Brain pericyte (primary cell): ENCODE results near the gene NUPR2.
A peak's percentile ranks its signal among the peaks of the same experiment; 100 is the strongest.
"Not testable (repeated sequence)": the region's sequence is repeated elsewhere in the genome, so short reads cannot be mapped to it uniquely, and the experiment has no call there.

Source experiments
- DNase-seq: peaks from one replicate; pipeline ENCODE4 v3.0.0-alpha.2; 2012; ENCODE audit warnings: low read depth, low spot score

The NUPR2 gene

GRCh38 chr7:56115852-56116538 lies at the start of gene NUPR2:
Gene NUPR2, minus strand, starts transcription at chr7:56116417. Its CDS starts 103 bp downstream, at chr7:56116314.
- DNase-seq, result no peak

- no peak for DNase-seq
Measured at GRCh38 chr7:56157238-56157790, 41.1 kb upstream of the NUPR2 start.

- not testable (repeated sequence) for DNase-seq
Measured at GRCh38 chr7:56131062-56131461, 14.8 kb upstream of the NUPR2 start.

- no peak for DNase-seq
Measured at GRCh38 chr7:56127241-56127975, 11.2 kb upstream of the NUPR2 start.

- no peak for DNase-seq
Measured at GRCh38 chr7:56125831-56126230, 9.6 kb upstream of the NUPR2 start.

- no peak for DNase-seq
Measured at GRCh38 chr7:56124981-56125380, 8.8 kb upstream of the NUPR2 start.

- DNase-seq, result no peak
Measured at GRCh38 chr7:56121440-56121839, 5.2 kb upstream of the NUPR2 start.

GRCh38 chr7:56112244-56112643 lies 4.0 kb downstream of the NUPR2 start:
- DNase-seq, result not testable (repeated sequence)

- no peak for DNase-seq
Measured at GRCh38 chr7:56110611-56111010, 5.6 kb downstream of the NUPR2 start.

GRCh38 chr7:56107954-56108258 lies 8.3 kb downstream of the NUPR2 start:
- DNase-seq, result no peak

- peak; percentile 95 for DNase-seq
Measured at GRCh38 chr7:56106108-56107073, 9.8 kb downstream of the NUPR2 start, which contains the start of gene CHCHD2. Gene CHCHD2, minus strand, starts transcription at chr7:56106476. Its CDS starts 63 bp downstream, at chr7:56106413.

- no peak for DNase-seq
Measured at GRCh38 chr7:56105508-56105907, 10.7 kb downstream of the NUPR2 start.

- not testable (repeated sequence) for DNase-seq
Measured at GRCh38 chr7:56104138-56104537, 12.1 kb downstream of the NUPR2 start.

- no peak for DNase-seq
Measured at GRCh38 chr7:56099653-56100052, 16.6 kb downstream of the NUPR2 start.

GRCh38 chr7:56098187-56099008 lies 17.8 kb downstream of the NUPR2 start:
- DNase-seq, result not testable (repeated sequence)

GRCh38 chr7:56097700-56098099 lies 18.5 kb downstream of the NUPR2 start:
- no peak for DNase-seq

- DNase-seq, result peak; percentile 60
Measured at GRCh38 chr7:56092789-56093531, 23.3 kb downstream of the NUPR2 start, which contains the start of gene PHKG1. Gene PHKG1, minus strand, starts transcription at chr7:56092952. Its CDS starts 4,011 bp downstream, at chr7:56088941.

GRCh38 chr7:56092388-56092787 lies 23.8 kb downstream of the NUPR2 start:
- not testable (repeated sequence) for DNase-seq

GRCh38 chr7:56091591-56091990 lies 24.6 kb downstream of the NUPR2 start:
- no peak for DNase-seq

- no peak for DNase-seq
Measured at GRCh38 chr7:56087445-56087844, 28.8 kb downstream of the NUPR2 start.
